ENCODE measurements around the gene CELSR1.

GRCh38 chr22:46399251-46400024 lies 138.0 kb downstream of the CELSR1 start:
- no peak for TF ChIP-seq POLR2A (IDR thresholded peaks at IDR 0.05; ENCODE audit: low read length)
- no peak for TF ChIP-seq GATA1 (IDR thresholded peaks at IDR 0.05; ENCODE audit: low read depth, low read length)

Measured in erythroblast (primary cell).